NT2/D1 (cell line): ENCODE data around the gene MKNK1.
"Not testable (repeated sequence)": the region's sequence is repeated elsewhere in the genome, so short reads cannot be mapped to it uniquely, and the experiment has no call there.

Experiments
- DNase-seq: peaks from one replicate; pipeline ENCODE4 v3.0.0-alpha.2; 2011; ENCODE audit warnings: low read depth, low spot score
- H3K27me3 ChIP-seq: 2 replicates; pipeline ENCODE4 v1.6.0; 2011; ENCODE audit warnings: mild to moderate bottlenecking; ENCODE audit not compliant: insufficient read length, insufficient read depth
- H3K36me3 ChIP-seq: 2 replicates; pipeline ENCODE4 v1.6.1; 2011; ENCODE audit warnings: mild to moderate bottlenecking, low read length, mixed read lengths; ENCODE audit not compliant: insufficient read depth, insufficient read length
- H3K4me1 ChIP-seq: 2 replicates; pipeline ENCODE4 v1.5.1; 2011; ENCODE audit not compliant: insufficient read depth, insufficient read length
- H3K4me3 ChIP-seq: 2 replicates; pipeline ENCODE4 v1.5.1; 2011; ENCODE audit warnings: low read depth; ENCODE audit not compliant: insufficient read length
- H3K9ac ChIP-seq: 2 replicates; pipeline ENCODE4 v1.6.0; 2011; ENCODE audit warnings: low read depth; ENCODE audit not compliant: insufficient read length
- H3K9me3 ChIP-seq: 2 replicates; pipeline ENCODE4 v1.5.1; 2011; ENCODE audit warnings: mild to moderate bottlenecking, low read length; ENCODE audit not compliant: insufficient read depth
- SUZ12 ChIP-seq: IDR thresholded peaks from 2 replicates; pipeline ENCODE4 v1.6.1; 2011; ENCODE audit not compliant: insufficient read length, insufficient read depth; ENCODE audit errors: extremely low read depth
- YY1 ChIP-seq: IDR thresholded peaks from 2 replicates; pipeline ENCODE4 v1.6.1; 2011; ENCODE audit not compliant: insufficient read length, insufficient read depth
- ZNF274 ChIP-seq: IDR thresholded peaks from 2 replicates; pipeline ENCODE4 v1.6.1; 2011; ENCODE audit warnings: mild to moderate bottlenecking, low read depth, low read length

The MKNK1 gene

DNA sequence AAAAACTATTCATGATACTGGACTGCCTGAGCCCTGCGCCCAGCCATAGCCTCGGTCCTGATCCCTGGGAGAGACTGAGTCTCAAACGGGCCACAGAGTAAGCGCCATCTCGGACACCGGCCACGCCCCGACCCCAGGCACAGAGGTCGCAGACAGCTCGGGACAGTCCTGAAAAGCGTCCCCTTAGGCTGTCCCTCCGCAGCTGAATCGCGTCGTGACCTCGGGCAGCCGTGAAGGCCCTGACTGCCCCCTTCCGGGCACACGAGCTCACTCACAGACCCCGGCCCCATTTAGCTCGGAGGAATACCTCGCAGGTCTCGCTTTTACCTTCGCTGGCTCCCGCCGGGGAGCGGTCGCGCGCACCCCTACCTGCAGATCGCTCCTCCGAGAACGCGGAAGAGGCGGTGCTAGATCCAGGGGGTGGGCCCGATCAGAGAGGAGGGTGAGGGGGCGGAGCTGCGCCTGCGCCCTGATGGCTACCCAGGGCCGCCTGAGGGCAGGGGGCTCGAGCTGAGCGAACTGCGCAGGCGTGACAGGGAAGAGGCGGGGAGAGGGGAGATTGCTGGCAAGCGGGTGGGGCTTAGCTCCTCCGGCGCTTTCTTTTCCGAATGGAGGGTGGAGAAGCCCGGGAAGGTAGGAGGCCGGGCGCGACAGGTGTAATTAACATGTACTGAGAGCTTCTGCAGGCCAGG lies at the start of gene MKNK1:
Gene MKNK1 (minus strand): TSS at position 411 of the 692 bp plus-strand sequence. CDS start 20,941 bp downstream, outside the sequence.
- TF ChIP-seq YY1 (no peak), ZNF274 (no peak), SUZ12 (no peak)
- peak within 1 kb of the TSS; percentile 90 for H3K4me3 ChIP-seq
- H3K36me3 ChIP-seq: peaks cover 16% of the 10 kb centered on the region
- peaks cover 7% of the 10 kb centered on the region for H3K27me3 ChIP-seq
- peak; percentile 98 for DNase-seq
- H3K9ac ChIP-seq: peak within 1 kb of the TSS; percentile 80
- H3K9me3 ChIP-seq: no peaks in the 10 kb centered on the region
- H3K4me1 ChIP-seq: peaks cover 10% of the 10 kb centered on the region

- Histone ChIP-seq H3K4me3 (no peak overlapping the region), H3K36me3 (peaks cover 67% of the 10 kb centered on the region), H3K4me1 (no peaks in the 10 kb centered on the region), H3K9ac (no peak overlapping the region), H3K9me3 (peaks cover 13% of the 10 kb centered on the region; the same call in 1 of the 2 replicates), H3K27me3 (no peaks in the 10 kb centered on the region)
- DNase-seq: no peak
- TF ChIP-seq ZNF274 (no peak), SUZ12 (no peak), YY1 (no peak)
Measured at GRCh38 chr1:46653405-46653958, 49.4 kb upstream of the MKNK1 start.

DNA sequence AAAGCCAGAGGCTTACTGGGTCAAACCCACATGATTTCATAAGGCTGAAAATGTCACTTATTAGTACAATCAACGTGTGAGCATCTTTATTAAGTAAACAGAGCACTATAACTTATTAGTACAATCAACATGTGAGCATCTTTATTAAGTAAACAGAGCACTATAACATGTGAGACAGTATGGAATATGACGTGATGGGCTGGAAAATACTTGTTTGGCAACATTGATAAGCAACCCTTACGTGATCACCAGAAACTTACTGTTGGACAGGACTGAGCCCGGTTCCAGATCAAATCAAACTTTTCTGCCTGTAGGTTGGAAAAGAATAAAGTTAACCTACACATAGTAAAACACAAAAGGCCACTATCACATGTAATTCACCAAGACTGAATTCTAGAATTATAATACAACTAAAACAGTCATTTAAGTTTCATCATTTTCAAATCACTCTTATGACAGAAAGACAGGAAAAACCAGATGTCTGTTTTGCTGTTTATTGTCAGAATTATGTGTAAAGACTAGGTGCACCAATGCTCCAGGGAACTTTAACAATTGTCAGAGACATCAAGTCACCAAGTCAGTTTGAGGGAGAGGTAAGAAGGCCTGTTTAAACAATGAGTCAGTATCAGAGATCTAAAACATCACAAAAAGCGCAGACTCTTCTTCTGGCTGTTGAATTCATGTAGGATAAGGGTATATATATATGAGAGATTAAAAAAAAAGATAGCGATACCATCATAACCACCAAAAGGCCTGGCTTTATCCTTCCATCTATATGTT lies 48.4 kb upstream of the MKNK1 start:
- Histone ChIP-seq H3K9me3 (peaks cover 17% of the 10 kb centered on the region), H3K27me3 (no peaks in the 10 kb centered on the region), H3K4me3 (no peak overlapping the region), H3K9ac (no peak overlapping the region), H3K4me1 (no peaks in the 10 kb centered on the region), H3K36me3 (peaks cover 62% of the 10 kb centered on the region)
- no peak for TF ChIP-seq YY1
- TF ChIP-seq ZNF274: no peak
- TF ChIP-seq SUZ12: no peak
- no peak for DNase-seq

GRCh38 chr1:46651152-46651551 lies 47.1 kb upstream of the MKNK1 start:
- H3K9ac ChIP-seq, H3K27me3 ChIP-seq, H3K4me1 ChIP-seq, H3K4me3 ChIP-seq, DNase-seq: not testable (repeated sequence)
- Histone ChIP-seq H3K36me3 (peaks cover 54% of the 10 kb centered on the region), H3K9me3 (peaks cover 21% of the 10 kb centered on the region)

DNA sequence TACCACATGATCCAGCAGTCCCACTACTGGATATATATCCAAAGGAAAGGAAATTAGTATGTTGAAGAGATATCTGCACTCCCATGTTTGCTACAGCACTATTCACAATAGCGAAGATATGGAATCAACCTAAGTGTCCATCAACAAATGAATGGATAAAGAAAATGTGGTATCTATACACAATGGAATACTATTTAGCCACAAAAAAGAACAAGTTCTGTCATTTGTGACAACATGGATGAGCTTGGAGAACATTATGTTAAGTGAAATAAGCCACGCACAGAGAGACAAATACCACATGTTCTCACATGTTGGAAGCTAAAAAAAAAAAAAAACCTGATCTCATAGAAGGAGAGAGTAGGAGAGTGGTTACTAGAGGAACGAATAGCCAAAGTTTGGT lies 46.4 kb upstream of the MKNK1 start:
- no peak for DNase-seq
- peaks cover 21% of the 10 kb centered on the region for H3K9me3 ChIP-seq
- H3K36me3 ChIP-seq: peaks cover 47% of the 10 kb centered on the region
- no peaks in the 10 kb centered on the region for H3K27me3 ChIP-seq
- TF ChIP-seq YY1: no peak
- TF ChIP-seq ZNF274: no peak
- TF ChIP-seq SUZ12: no peak
- H3K9ac ChIP-seq: no peak overlapping the region
- H3K4me1 ChIP-seq: no peaks in the 10 kb centered on the region
- H3K4me3 ChIP-seq: no peak overlapping the region

DNA sequence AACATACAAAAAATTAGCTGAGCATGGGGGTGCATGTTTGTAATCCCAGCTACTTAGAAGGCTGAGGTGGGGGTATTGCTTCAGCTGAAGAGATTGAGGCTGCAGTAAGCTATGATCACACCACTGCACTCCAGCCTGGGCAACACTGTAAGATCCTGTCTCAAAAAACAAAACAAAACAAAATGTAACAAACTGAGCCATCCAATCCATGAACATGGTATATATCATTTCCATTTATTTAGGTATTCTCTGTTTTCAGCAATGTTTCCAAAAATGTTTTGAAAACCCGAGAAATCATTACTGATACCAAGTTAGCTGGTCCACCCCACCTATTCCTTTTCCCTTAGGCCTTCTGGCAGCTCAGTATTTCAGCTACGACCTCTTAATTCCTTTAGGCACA lies 45.7 kb upstream of the MKNK1 start:
- no peak for DNase-seq
- Histone ChIP-seq H3K27me3 (no peaks in the 10 kb centered on the region), H3K4me1 (no peaks in the 10 kb centered on the region), H3K9ac (no peak overlapping the region), H3K36me3 (peaks cover 43% of the 10 kb centered on the region), H3K4me3 (no peak overlapping the region), H3K9me3 (peaks cover 17% of the 10 kb centered on the region)
- TF ChIP-seq YY1 (no peak), SUZ12 (no peak), ZNF274 (no peak)

DNA sequence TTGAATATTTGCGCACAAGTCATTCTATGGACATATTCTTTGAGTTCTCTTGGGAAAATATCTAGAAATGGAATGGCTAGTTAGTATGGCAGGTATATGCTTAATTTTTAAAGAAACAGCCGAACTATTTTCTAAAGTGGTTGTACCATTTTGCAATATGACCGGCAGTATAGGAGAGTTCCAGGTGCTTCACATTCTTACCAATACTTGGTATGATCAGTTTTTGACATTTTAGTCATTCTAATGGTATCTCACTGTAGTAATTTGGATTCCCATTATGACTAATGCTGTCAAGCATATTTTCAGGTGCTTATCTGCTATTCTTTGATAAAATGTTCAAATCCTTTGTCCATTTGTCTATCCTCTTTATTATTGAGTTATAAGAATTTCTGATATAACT lies 43.5 kb upstream of the MKNK1 start:
- no peaks in the 10 kb centered on the region for H3K4me1 ChIP-seq
- H3K9me3 ChIP-seq: peaks cover 17% of the 10 kb centered on the region
- no peak for TF ChIP-seq ZNF274
- no peak for TF ChIP-seq YY1
- no peak for TF ChIP-seq SUZ12
- H3K27me3 ChIP-seq: no peaks in the 10 kb centered on the region
- H3K4me3 ChIP-seq: no peak overlapping the region
- peaks cover 51% of the 10 kb centered on the region for H3K36me3 ChIP-seq
- DNase-seq: no peak
- H3K9ac ChIP-seq: no peak overlapping the region
